Measurements from ENCODE around the gene SPATA2. TPM values are rescaled to one million over a fixed set of nuclear protein-coding genes. Genes with fewer than 3 reads are reported as not detected.

The SPATA2 gene
- total RNA-seq, 1 donor from 2014 or later, result 4.1 TPM

GRCh38 chr20:49854190-49854875 lies 61.0 kb downstream of the SPATA2 start:
- ATAC-seq, result peak; percentile 73

DNA sequence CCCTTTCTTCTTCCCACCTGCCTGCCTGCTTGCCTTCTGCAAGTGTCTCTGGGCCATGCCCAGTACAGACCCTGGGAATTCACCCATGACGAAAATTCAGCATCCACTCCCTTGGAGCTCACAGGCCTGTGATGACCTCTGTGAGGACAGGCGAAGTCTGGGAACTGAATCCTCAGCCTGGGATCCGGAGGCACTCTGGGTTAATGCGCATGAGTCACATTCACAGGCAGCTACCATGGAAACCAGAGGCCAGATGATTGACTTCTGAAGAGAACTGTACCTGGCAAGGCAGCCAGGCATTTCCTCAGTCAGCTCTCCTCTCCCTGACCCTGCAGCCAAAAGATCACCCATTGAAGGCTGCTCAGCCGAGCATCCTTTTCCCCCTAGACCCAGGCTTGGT lies 61.7 kb downstream of the SPATA2 start:
- ATAC-seq, result peak; percentile 65

Other genes with a start within 250 kb of the SPATA2 start
- 31.3 TPM for gene B4GALT5, start 201.7 kb downstream of the SPATA2 start, total RNA-seq
- 12.0 TPM for gene SLC9A8, start 102.7 kb downstream of the SPATA2 start, total RNA-seq
- gene RNF114, start 20.9 kb upstream of the SPATA2 start, total RNA-seq, result 36.1 TPM
- gene SNAI1, start 67.5 kb upstream of the SPATA2 start, total RNA-seq, result 0.36 TPM
- 75.6 TPM for gene UBE2V1, start 197.6 kb upstream of the SPATA2 start, total RNA-seq
- gene PEDS1, start 238.2 kb upstream of the SPATA2 start, total RNA-seq, result 27.0 TPM